NCI-H345 (cell line): ENCODE results near the gene PPP4R4.
"Not testable (repeated sequence)": the region's sequence is repeated elsewhere in the genome, so short reads cannot be mapped to it uniquely, and the experiment has no call there.

Source experiments
- DNase-seq: peaks from one replicate; lab custom pipeline; 2025; lab: John Stamatoyannopoulos, UW

The PPP4R4 gene

DNA sequence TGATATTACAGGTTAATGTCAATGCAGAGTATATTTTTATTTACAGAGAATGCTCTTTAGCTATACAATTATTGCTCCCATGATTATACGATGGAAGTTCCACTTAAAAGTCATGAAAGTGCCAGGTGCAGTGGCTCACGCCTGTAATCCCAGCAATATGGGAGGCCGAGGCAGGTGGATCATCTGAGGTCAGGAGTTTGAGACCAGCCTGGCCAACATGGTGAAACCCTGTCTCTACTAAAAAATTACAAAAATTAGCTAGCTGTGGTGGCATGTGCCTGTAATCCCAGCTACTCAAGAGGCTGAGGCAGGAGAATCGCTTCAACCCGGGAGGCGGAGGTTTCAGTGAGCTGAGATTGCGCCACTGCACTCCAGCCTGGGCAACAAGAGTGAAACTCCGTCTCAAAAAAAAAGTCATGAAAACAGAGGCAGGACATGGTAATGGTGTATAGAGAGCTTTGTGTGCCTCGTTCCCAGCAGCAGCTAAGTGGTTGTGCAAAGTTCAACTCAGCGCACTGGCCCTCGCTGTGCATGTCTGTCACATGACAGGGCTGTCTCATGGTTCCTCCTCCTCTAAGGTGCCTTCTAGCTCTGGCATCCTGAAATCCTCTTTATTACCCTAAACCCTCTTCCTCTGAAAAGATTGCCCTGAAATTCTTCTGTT, 102.9 kb downstream of the PPP4R4 start:
- DNase-seq: not testable (repeated sequence)

- DNase-seq: no peak
These were observed 104.6 kb downstream of the PPP4R4 start for GRCh38 chr14:94278731-94279130.

- DNase-seq: no peak
These were observed 109.0 kb downstream of the PPP4R4 start for GRCh38 chr14:94282991-94283723.

GRCh38 chr14:94284221-94284620, 110.1 kb downstream of the PPP4R4 start:
- no peak for DNase-seq

- DNase-seq: no peak
These were observed 111.0 kb downstream of the PPP4R4 start for GRCh38 chr14:94285158-94285557.

DNA sequence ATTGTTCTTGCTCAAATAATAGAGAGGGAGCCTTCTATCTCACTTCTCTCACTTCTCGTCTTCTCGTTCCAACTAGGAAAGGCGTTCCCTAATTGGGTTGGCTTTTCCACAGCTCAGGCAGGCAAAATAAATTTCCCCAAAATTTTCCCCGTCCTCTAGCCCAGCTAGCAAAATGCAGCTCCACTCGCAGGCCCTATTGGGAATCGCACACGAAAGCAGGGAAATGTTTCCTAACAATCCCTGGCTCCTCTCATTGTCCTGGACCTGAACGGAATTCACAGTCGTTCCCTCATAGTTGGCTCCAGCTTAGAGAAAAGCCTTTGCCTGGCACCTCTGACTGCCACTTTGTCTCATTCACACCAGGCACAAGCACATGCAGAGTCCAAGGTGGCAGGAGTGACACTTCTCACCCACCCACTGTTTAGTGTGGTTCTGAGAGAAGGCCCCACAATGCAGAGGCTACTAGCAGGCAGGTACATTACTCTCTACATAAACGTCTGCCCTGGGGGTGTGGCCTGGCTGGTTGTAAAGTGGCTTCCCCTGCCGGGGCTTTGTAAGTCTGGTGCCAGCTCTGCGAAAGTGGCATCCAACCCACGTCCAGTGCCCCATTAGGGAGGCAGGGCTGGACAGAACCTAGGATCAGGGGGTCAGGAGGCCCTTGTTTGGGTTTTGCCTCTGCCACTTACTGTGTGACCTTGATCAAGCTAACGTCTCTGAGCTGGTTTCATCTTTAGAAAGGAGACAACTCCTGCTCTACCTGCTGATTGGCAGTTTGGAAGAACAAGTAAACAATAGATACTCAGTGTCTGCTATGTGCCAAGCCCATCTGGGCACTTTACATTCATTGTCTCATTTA, 114.7 kb downstream of the PPP4R4 start:
- no peak for DNase-seq

DNA sequence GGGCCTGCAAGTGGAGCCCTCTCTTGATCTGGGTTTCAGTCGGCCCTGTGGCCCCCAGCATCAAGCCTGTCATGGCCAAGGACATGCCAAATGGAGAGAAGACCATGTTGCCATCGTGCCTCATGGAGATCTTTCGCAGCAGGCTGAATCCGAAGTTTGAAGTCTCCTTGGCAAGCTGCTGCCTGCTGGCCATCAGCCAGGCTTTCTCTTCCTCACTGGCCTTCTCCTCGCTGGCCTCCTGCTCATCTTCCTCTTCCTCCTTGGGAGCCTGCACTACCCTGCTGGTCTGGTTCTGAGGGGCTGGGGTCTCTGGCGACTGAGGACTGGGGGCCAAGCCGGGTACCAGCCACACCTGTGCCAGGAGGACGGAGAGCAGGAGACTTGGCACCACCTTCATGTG, 116.1 kb downstream of the PPP4R4 start:
- no peak for DNase-seq

- no peak for DNase-seq
These were observed 117.2 kb downstream of the PPP4R4 start for GRCh38 chr14:94291159-94291905.

DNA sequence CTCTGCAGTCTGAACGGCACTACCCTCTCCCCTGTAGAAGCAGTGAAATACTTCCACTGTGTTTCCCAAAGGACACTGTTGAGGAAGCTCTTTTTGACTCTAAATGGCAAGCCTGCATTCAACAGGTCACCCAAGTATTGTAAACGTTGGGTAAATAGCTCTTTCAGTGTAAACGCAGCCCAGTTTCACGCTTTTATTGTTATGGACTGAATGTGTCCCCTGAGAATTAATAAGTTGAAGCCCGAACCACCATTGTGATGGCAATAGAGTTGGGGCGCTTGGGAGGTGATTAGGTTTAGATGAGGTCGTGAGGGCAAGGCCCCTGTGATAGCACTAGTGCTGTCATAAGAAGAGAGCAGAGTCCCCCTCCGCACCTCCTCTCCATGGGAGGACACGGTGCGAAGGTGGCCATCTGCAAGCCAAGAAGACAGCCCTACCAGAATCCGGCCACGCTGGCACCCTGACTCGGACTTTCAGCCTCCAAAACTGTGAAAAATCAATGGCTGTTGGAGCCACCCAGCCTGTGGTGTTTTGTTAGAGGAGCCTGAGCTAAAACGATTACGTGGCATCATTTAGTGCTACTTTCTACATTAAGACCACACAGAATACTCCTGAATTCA, 117.9 kb downstream of the PPP4R4 start:
- DNase-seq: no peak

DNA sequence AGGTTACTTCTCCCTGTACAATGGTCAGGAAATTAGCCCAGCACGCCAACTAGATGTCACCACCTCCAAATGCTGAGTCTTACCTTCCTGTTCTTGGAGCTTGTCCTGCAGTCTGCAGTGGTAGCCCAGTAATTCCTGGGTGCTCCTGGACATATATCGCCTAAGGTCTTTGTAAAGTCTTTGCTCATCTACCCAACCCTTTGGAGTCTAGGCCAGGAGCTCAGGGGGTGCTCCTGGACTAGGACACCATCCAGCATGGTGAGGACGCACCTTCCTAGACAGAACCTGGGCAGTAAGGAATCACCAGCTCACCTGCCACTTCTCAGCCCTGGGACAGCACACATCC, 118.4 kb downstream of the PPP4R4 start:
- DNase-seq: no peak

GRCh38 chr14:94292872-94293577, 118.9 kb downstream of the PPP4R4 start, which contains the start of gene SERPINA10:
TSS of gene SERPINA10 (minus strand) at chr14:94293268. CDS start at chr14:94290593, 2,675 bp downstream.
- DNase-seq: no peak

GRCh38 chr14:94293578-94293924, 119.4 kb downstream of the PPP4R4 start:
- no peak for DNase-seq

DNA sequence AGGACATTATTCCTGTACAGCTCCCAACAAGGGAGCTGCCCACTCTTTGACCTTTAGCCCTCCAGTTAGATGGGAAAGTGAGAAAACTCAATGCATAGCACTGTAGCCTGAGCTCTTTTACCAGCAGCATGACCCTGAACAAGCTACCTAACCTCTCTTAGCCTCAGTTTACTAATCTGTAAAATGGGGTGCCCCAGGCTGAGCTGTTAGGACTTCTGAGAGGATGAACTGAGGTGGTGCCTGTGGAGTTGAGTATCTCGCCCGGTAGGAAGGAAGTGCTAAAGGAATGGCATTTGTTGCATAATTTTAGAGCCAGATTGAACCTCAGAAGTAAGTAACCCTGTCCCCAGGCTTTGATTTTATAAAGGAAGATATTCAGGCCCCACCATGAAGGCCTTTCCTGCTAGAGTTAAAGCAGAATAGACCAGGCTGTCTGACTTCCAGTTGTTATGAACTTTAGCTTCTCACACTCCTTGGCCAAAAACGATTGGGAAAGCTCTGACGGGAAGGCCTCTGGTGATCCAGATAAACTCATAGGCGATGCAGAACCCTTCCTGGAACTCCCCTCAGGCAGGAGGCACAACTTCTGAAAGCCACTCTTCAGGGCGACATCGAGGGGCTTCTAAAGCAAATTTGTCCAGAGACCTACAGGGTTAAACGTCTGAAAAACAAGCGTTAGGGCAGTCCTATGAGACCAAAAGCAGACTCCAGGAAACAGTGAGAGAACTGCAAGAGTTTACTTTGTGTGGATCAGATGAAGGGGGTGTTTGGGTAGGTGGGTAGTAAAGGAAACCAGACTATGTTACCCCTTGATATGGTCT, 121.4 kb downstream of the PPP4R4 start:
- DNase-seq: no peak

DNA sequence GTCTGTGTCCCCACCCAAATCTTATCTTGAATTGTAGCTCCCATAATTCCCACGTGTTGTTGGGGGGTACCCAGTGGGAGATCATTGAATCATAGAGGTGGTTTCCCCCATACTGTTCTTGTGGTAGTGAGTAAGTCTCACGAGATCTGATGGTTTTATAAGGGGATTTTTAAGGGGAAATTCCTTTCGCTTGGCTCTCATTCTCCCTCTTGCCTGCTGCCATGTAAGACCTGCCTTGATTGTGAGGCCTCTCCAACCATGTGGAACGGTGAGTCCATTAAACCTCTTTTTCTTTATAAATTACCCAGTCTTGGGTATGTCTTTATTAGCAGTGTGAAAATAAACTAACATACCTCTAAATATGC, 122.0 kb downstream of the PPP4R4 start:
- not testable (repeated sequence) for DNase-seq

DNA sequence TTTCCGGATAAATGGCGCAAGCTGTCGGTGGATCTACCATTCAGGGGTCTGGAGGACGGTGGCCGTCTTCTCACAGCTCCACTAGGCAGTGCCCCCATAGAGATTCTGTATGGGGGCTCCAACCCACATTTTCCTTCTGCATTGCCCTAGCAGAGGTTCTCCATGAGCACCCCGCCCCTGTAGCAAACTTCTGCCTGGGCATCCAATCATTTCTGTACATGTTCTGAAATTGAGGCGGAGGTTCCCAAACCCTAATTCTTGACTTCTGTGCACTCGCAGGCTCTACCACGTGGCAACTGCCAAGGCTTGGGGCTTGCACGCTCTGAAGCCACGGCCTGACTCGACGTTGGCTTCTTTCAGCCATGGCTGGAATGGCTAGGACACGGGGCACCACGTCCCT, 124.0 kb downstream of the PPP4R4 start:
- no peak for DNase-seq

- no peak for DNase-seq
These were observed 129.0 kb downstream of the PPP4R4 start for GRCh38 chr14:94303111-94303510.

- no peak for DNase-seq
These were observed 130.1 kb downstream of the PPP4R4 start for GRCh38 chr14:94304243-94304642.

DNA sequence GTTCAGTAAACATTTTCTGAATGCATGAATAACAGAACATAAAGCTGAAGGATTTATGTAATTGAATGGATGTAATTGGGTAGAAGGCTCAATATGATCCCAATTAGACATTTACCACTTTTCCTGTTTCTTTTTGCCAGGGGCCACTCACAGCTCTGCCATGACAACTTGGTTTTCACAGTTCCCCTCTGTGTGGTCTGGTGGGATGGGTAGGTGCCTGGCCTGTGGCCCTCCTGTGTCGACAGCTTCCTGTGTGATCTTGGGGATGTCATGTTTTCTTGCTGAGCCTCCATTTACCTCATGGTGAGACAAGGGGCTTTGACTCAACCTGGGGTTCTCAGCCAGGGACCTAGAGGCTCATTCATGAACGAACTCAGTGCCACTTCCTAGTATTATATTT, 131.5 kb downstream of the PPP4R4 start:
- DNase-seq: no peak

DNA sequence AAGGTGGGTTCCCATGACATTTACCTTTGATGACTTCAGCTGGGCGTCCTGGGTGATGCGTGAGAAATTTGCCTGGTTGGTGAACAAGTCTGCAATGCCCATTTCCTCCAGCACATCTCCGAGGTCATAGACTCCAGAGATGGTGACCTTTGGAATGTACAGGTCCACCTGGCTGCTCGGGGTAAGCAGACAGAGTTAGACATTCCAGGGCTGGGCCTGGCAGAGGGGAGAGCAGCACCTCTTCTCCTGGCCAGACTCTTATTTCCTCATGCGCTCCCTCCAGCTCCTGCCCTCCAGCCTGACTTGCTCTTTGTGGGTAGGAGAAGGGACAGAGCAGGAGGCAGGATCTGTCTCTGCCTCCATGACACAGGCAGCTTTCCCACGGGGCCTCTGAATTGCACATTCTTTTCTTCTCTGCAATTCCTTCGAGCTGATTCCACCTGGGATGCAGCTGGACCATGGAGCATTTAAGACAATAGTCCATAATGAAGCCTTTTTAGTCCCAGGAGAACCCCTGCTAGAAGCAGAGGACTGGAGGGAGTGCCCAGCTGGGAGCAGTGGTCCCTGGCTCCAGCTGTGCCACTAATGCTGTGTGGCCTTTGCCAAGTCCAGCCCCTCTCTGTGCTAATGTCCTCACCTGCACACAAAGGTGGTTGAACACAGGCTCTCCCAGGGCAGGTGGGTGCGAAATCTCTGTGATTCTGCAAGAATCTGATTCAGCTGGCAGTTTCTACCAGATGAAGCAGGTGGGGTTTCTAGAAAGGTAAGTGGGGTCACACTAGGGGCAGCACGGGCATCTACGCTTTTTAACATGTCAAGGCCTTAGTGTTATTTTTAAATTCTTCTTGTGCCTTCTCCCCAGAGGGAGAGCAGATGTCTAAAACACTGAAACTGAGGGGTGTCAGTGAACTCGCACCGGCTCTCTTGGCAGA, 132.2 kb downstream of the PPP4R4 start:
- no peak for DNase-seq
